Endothelial cell of hepatic sinusoid (primary cell): ENCODE data around the gene PHF5A.

Experiments used
- in situ Hi-C: cut with HindIII; loops from 2 replicates; pipeline ENCODE4 v1.10.0; 2017; ENCODE audit warnings: low sequenced_read_pairs

Gene PHF5A

DNA sequence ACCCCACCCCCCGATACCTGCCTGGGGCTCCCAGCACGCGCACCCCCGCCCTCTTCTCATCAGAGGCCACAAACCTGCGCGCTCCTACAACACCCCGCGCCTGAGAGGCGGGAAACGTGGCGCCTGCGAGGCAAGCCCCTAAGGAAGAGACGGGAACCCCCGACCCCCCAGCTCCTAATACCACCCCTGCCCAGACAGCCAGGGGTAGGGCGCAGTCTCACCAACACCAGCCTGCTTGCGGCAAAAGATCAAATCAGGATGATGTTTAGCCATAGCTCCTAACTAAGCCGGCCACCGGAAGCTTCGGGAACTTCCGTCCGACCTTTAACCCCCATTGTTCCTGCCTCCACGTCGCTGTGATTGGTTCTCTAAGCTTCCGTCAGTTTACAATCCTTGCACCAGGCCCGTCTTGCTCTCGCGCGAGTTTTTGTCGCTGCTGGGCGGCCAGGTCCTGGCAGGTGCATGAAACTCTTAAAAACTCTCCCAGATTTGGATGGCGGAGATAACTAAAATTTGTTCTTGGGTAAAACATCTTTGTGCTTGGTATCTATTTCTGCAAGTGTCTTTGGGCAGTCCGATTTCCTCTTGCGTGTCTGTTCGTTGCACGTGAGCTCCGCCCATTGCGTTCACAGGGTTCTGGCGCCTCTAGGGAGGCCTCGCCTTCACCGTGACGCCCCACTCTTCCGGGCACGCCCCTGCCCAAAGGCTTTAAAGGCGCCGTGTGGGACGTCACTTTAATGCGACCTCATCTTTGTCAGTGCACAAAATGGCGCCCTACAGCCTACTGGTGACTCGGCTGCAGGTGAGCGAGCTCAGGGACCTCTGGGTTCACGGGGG lies at the start of gene PHF5A, which contains the start of gene ACO2:
Gene PHF5A (minus strand): TSS at position 312 of the 837 bp plus-strand sequence. CDS start 39 bp downstream, at position 273.
Gene ACO2 (plus strand): TSS at position 737 of the 837 bp plus-strand sequence. CDS start 30 bp downstream, at position 767.
- in situ Hi-C loops, result no loop called here

DNA sequence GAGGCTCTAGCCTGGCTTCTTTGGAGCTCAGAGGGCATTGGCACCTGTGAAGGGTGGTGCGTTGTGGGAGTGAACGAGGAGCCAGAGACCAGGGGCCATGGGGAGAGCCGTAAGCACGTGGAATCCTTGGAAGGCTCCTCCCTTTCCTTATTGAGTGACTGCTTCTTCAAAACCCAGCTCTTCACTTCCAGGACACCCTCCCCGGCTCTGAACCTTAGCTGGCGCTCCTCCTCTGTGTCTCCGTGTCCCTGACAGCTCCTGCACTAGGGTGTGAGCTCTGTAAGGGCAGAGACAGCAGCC lies 49.5 kb upstream of the PHF5A start:
- in situ Hi-C loops, result no loop called here

- in situ Hi-C loops, result no loop called here
These were observed 48.9 kb upstream of the PHF5A start for GRCh38 chr22:41517172-41518047.

- in situ Hi-C loops, result no loop called here
These were observed 48.0 kb upstream of the PHF5A start for GRCh38 chr22:41516462-41516861.

- in situ Hi-C loops, result loop anchor here (5.0 kb wide), 2 partner anchors 49 to 66 kb away; partner anchors contain the start of genes CSDC2 and TOB2
These were observed 44.9 kb upstream of the PHF5A start for GRCh38 chr22:41513391-41513790.

GRCh38 chr22:41512421-41513194 lies 44.1 kb upstream of the PHF5A start:
- in situ Hi-C loops, result loop anchor here (5.0 kb wide), 2 partner anchors 50 to 65 kb away; partner anchors contain the start of genes CSDC2 and TOB2

- in situ Hi-C loops, result loop anchor here (5.0 kb wide), 2 partner anchors 51 to 64 kb away; partner anchors contain the start of genes CSDC2 and TOB2
These were observed 43.1 kb upstream of the PHF5A start for GRCh38 chr22:41511521-41511968.

- in situ Hi-C loops, result no loop called here
These were observed 40.3 kb upstream of the PHF5A start for GRCh38 chr22:41508770-41509170.

DNA sequence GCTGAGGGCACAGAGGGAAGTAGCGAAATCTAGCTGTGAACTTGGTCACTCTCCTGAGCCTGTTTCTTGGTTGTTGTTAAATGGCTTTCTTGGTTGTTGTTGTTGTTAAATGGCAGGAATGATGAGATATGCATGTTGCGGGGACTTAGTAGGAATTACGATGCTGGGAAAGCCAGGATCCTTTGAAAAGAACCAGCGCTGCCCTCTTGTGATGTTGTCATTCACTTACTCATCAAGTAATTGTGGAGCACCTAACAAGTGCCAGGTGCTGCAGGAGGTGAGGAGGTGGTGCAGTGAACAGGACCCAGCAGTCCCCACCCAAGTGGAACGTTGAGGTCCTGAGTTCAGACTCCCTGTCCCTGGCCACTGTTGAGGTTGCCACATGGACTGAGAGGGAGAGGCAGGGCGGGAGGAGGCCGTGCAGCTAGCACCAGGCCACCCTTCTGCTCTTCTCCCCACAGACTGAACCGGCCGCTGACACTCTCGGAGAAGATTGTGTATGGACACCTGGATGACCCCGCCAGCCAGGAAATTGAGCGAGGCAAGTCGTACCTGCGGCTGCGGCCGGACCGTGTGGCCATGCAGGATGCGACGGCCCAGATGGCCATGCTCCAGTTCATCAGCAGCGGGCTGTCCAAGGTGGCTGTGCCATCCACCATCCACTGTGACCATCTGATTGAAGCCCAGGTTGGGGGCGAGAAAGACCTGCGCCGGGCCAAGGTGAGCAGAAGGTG lies 39.0 kb upstream of the PHF5A start:
- in situ Hi-C loops, result no loop called here

GRCh38 chr22:41505511-41506220 lies 37.2 kb upstream of the PHF5A start:
- in situ Hi-C loops, result no loop called here

DNA sequence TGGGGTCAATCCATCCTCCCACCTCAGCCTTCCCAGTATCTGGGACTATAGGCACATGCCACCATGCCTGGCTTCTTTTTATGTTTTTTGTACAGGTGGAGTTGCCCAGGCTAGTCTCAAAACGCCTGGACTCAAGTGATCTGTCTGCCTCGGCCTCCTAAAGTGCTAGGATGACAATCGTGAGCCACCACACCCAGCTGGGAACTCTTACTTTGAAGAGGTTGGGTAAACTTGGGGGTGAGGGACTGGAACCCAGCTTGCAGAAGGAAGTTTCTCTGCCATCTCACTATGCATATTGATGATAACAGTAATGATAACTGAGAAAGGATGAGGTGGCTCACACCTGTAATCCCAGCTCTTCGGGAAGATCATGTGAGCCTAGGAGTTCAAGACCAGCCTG lies 36.3 kb upstream of the PHF5A start:
- in situ Hi-C loops, result no loop called here

- in situ Hi-C loops, result no loop called here
These were observed 35.9 kb upstream of the PHF5A start for GRCh38 chr22:41504397-41504796.

GRCh38 chr22:41501209-41501608 lies 32.7 kb upstream of the PHF5A start:
- in situ Hi-C loops, result no loop called here

- in situ Hi-C loops, result no loop called here
These were observed 31.8 kb upstream of the PHF5A start for GRCh38 chr22:41500303-41500702.

DNA sequence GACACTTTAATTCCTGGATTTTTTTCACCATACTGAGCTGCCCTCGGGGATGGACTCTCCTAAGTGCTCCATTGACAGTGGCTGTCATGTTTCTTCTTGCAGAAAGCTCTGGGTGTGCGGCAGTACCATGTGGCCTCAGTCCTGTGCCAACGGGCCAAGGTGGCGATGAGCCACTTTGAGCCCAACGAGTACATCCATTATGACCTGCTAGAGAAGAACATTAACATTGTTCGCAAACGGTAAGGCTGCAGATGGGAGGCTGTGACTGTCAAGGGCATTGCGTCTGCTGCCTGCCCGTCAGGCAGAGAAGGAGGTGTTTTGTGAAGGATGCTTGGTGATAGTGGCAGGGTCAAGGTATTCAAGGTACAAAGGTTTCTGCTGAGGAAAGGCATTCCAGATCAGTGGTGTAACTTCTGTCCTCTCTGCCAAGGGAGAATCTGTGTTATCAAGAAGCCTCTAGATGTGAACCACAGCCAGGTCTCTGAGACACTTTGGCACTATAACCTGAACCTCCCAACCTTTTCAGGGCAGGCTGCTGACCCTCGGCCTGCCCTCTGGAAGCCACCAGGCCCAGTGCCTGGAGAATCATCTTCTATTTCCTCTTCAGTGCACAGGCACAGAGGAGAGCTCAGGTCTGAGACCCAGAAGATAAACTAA lies 31.3 kb upstream of the PHF5A start:
- in situ Hi-C loops, result no loop called here

- in situ Hi-C loops, result no loop called here
These were observed 29.9 kb upstream of the PHF5A start for GRCh38 chr22:41498303-41498835.

GRCh38 chr22:41491374-41492100 lies 23.0 kb upstream of the PHF5A start:
- in situ Hi-C loops, result no loop called here
